ENCODE data around the gene HOXA7.
A peak's percentile ranks its signal among the peaks of the same experiment; 100 is the strongest.

HOXA7 gene

DNA sequence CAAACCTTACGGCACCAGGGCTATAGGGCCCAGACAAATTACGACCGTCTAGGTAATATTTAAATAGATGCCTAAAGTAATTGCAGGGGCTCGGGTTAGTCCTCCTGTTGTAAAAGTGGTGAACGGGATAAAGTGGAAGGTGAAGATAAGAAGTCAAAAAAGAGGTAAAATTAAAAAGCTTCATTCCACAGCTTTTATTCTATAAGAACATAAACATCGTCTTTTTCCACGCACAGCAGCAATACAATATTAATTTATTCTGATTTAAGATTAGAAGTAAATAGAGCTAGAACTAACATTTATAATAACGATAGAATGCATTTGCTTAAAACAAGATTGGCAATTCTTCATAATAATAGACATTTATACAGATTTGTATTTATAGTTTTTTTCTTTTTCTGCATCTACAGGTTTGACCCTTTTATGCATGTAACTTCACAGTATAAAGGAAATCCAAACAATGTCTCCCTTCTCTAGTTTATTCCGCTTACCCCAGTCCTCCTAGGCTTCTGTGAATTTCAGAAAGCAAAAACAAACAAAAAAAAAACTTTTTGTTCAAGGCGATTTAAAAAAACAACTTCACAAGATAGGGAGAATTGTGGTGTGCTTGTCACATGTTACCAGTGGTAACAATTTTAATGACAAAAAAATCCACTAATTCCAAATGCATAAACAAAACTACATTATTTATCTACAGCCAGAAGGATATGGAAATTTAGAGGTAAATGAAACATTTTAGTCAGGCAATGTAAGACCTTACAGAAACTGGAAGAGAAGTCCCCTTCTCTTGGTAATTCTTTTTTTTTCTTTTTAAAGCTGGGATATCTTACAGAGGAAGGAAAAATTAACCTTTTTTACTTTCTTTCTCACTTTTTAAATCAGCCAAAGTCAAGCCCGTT, 14.2 kb upstream of the HOXA7 start:
- peak in 1 of 2 experiments; percentile 44 for DNase-seq

DNA sequence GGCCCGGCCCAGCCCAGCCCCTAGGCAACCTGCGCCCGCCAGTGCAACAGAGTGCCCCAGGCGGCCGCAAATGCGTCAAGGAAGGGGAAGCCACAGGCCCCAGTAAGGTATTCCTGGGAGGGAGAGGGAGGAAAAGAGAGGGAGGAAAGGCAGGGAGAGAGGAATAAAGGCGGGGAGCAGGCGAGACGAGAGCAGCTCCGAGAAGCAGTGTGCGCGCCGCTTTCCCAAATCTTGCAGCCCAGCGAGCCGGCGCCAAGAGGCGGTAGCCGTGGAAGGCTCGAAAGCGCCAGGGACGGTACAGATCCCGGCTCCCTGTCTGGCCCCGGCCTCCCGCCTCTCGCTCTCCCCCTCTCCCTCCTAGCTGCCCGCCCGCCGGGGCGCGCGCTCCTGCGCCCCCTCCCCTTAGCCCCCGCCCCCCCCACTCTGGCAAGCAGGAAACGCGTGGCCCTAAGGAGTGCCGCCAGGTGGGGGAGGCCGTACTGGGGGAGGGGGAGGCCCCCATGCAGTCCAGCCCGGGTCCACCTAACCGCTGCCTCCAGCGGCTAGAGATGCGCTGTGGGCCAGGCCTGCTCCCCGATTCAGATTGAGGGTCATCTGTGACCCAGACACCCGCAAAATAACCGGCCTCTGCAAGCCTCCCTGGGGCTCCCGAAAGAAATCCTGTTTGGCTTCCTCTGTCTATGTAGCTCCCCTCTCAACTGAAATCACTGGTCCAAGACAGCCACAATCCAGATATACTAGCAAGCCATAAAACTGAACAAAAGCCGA, 13.4 kb upstream of the HOXA7 start:
- peak; percentile 47 to 61 for DNase-seq

DNA sequence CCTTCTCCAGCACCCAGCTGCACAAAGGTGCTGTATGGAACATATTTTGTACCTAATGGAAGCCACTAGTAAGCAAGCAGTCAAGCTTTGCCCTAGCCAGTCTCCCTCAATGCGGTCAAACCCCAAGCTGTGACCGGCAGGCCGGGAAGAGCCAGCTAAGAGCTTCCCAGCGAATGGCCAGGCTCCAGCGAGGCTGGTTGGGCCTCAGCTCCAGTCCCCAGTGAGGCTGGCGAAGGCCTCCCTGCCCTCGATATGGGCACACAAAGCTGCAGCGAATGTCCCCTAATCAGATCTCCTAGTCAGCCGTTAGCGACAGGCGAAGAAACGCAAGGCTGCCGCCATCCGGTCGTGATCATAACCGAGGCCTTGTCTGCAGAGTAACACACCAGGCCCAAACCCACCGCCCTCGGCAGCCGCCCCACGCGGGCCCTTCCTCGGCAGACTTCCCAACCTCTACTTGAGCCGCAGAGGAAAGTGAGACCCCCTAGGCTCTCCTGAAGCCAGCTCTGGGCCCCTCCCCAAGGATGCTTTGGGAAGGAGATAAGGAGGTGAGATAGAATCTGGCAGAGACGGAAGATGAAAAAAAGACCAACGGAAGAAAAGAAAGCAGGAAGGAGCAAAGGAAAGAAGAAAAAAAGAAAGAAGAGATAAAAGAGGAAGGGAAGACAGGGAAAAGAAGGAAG, 11.9 kb upstream of the HOXA7 start:
- peak in 1 of 2 experiments; percentile 38 for DNase-seq

DNA sequence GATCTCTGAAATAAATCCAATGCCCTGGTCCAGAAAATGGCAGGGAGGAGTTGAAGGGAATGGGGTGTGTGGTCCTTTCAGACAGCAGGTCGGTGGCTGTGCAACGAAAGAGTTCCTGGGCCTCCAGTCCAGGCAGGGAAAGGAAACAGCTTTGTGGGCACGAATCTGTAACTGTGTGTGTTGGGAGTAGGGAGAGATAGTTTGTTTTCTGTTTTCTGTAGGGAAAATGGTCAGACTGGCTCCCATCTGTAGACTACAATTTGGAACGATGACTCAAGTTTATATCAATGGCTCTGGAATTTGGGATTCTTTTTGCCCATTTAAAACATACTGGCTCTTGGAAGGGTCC, 11.4 kb upstream of the HOXA7 start:
- peak in 1 of 2 experiments; percentile 34 for DNase-seq

DNA sequence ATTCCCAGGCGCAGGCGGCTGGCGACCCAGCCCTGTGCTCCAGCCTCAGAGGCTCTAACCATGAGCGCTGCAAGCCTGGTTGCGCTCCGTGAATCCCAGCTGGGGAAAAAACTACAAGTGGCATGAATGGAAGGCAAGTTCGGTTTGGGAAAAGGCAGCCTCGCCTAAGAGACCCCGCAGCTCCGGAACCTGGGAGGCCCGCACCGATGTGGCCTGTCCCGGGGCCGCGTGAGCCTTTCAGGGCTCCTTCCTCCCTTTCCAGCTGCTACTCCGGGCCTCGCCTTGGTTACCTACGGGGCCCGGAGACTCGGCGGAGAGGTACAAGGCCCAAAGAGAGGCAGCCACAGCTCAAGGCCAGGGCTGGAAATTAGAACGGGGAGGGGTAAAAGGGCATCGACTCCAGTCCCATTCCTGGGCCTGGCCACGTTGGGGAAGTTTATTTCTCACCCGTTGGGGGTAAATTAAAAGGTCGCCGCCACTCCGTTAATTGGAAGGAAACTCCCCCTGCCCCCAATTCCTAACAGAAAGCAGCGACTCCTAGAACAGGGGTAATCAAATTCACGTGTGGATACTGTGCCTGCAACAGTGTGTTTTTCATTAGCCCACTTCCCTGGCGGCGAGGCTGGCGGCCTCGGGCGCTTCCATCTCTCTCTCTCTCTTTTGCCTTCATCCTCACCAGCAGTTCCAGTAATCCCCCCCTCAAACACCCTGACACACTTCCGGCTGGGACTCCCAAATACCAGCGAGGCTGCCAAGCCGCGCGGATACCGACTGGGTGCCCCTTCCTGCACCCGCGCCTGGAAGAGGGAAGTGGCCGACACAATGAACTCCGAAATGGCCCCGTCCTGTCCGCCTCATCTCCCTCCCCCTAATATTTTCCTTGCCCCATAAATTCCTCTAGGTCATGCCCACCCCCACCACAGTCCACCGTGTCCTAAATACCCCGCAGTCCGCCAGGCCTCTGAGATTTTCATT, 10.3 kb upstream of the HOXA7 start:
- no peak for DNase-seq

DNA sequence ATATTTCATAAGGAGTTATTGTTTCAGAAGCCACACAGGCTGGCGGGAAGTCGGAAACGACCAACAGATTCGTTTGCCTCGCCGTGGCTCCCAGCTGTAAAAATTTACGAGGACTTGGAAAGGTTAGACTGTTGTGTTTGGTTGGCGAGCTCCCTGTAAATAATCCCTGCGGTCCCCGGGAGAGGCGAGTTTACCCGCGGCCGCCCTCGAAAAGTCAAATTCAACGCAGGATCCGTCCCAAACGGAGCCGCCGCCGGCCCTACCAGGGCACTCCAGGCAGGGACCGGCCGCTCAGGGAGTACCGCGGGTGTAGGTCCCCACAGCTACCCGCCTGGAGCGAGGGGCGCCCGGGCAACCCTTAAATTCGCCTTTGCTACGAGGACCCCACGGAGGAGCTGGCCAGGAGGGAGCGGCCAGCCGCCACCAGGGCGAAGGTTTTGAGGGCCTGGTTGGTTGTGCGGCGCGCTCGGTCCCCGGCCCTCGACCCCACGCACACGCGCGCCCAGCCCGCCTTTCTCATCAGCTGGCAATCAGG, 9.6 kb upstream of the HOXA7 start:
- DNase-seq = no peak

DNA sequence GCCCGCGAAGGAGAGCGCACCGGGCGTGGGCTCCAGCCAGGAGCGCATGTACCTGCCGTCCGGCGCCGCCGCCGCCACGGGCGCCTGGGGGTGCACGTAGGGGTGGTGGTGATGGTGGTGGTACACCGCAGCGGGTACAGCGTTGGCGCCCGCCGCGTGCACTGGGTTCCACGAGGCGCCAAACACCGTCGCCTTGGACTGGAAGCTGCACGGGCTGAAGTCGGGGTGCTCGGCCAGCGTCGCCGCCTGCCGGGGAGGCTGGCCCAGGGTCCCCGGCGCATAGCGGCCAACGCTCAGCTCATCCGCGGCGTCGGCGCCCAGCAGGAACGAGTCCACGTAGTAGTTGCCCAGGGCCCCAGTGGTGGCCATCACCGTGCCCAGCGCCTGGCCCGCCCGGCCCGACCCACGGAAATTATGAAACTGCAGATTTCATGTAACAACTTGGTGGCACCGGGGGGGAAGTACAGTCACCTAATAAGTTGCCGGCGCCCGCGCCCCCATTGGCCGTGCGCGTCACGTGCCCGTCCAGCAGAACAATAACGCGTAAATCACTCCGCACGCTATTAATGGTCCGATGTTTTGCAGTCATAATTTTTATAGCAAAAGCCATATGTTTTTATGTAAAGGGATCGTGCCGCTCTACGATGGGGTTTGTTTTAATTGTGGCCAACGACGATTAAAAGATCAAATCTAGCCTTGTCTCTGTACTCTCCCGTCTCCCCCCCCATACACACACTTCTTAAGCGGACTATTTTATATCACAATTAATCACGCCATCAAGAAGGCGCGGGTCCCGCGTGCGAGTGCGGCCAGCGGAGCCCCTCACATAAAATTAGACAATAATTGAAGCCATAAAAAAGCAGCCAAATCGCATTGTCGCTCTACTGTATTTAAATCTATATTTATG, 8.9 kb upstream of the HOXA7 start, which contains the start of gene HOXA9:
Gene HOXA9, minus strand, starts transcription at position 449 of the 907 bp plus-strand sequence. Its CDS starts 80 bp downstream, at position 369.
- DNase-seq = no peak

DNA sequence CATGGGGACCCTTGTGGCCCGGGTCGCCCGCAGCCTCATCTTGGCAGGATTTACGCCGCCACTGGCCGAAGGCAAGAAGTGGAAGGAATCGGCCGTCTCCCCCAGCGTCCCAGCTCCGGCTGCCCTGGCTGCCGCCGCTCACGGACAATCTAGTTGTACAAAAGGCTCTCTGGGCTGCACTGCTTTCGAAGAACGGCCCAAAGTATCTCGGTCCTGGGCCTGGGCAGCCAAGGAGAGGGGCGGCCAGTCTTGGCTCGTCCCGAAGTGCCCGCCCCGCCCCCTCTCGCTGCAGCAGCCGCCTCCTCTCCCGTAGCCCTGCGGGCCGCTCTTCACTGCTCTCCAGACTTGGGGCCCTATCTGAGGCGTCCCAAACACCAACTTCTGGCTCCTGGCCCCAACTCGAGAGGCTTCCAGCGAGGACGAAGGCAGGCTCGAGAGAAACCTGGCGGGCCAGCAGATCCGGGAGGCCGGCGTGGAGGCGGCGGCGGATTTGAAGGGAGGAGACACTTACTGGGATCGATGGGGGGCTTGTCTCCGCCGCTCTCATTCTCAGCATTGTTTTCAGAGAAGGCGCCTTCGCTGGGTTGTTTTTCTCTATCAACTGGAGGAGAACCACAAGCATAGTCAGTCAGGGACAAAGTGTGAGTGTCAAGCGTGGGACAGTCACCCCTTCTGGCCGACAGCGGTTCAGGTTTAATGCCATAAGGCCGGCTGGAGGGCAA, 8.1 kb upstream of the HOXA7 start:
- no peak for DNase-seq

DNA sequence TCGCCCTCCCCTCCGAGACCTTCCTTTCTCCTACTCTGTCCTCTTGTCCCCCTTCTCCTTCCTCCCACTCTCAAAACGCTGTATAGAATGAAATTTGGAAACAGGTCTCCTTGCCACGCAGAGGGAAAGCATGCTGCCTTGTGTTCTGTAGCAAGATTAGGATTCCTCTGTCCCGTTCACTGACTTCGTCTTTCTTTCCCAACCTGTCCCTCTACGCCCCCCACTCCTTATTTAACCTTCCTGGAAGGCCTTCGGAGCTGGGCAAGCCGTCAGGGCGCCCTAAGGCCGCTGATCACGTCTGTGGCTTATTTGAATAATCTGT, 7.5 kb upstream of the HOXA7 start:
- DNase-seq = no peak

DNA sequence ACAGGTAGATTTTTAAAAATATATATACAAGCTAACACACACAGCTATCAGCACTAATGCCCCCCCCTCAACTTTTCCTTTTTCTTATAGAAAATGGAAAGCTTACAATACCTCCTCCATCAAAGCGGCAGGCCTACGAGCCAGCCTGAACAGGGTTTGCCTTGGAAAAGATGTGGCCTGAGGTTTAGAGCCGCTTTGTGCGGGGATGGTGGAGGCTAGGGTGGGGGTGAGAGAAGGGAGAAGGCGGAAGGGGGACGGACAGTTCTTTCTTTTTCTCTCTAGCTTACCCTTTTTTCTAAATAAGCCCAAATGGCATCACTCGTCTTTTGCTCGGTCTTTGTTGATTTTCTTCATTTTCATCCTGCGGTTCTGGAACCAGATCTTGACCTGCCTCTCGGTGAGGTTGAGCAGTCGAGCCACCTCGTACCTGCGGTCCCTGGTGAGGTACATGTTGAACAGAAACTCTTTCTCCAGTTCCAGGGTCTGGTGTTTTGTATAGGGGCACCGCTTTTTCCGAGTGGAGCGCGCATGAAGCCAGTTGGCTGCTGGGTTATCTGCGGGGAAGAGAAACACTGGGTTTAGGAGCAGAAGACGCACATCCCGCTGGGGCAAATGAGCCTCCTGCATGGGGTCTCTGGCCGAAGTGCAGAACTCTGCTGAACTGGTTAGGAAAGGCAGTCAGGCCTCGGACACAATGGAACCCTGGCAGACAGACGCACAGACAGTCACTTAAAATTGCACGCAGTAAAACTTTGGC, 7.0 kb upstream of the HOXA7 start:
- no peak for DNase-seq

DNA sequence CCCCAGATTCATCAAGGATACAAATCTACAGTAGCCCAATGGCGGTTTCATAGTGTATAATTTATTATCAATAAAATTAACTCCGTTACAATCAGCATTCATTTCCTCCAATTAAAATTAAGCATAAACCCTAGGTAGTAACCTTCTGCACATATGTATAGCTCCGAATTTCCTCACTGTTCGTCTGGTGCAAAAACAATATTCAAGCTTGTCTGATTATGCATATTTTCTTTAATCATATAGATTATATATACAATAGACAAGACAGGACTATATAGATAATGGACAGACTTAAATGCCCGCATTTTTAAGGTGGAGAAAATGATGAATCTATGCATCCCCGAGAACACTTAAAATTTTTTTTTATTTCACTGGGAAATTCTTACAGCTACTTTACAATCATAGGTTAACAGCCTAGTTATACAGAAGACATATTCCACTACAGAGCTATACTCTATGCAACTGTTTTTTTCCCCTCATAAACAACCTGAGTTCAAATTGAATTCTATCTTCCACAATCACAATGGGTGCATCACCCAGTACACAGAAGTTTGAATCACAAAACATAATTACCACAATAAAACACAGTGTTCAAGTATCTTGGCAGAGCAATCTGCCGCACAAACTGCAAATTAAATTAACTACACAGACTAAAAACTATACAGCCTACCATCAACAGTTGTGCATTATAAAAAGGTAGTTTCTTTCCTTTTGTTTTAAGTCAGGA, 6.2 kb upstream of the HOXA7 start:
- no peak for DNase-seq

DNA sequence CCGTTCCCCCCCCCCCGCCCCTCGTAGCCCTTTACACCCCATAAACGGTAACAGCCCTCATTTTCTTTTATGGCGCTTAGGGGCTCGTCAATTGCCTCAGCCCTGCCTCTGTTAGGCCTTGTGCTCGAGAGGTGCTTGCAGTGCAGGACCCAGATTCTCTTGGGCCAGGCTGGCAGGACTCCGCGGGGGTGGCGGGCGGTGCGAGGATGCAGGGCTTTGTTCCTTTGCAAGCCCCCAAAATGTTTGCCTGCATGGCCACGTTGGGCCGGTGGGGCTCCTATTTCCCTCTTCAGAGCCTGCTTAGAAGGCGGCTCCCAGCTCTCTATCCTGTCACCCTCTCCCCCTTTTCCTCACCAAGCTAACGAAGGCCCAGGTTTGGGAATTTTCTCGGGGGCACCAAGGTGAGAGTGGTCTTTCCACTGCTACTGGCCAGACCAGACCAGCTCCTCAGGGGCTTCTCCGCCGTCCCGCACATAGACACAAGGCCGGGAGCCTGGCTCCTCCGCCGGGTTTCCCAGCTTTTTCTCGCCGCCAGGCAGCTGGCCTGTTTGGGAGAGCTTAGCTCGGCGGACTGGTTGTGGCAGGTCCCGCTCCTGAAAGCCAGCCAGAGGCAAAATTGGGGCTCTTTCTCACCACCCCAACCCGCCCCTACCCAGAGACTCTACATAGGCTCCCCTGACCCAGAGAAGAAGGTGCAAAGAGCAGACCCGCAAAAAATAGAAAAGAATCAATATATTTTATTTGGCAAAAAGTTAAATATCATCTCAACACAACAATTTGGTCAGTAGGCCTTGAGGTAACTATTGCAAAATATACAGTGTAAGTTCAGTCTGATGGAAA, 5.5 kb upstream of the HOXA7 start:
- no peak for DNase-seq

DNA sequence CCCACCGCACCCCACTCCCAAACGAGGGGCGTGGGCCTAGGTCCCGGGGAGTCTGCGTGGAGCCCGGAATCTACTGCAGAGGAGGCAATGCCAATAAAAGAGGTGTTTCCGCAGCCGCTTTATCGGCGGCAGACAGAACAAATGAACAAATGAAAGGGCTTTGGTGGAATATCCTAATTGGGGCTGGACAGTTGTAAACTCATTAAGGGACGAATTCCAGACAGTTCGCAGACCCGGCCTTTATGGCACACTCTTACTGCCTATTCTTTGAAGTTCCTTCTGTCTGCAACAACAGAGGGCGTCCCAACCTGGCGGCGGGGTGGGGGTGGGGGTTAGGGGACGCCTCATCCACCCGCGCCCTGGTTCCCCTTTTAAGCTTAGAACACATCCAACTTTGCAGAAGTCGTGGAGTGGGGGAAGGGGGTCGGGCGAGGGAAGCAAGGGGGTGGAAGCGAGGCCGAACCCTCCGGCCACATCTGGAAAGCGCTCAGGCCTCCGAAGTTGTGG, 4.8 kb upstream of the HOXA7 start:
- no peak for DNase-seq

DNA sequence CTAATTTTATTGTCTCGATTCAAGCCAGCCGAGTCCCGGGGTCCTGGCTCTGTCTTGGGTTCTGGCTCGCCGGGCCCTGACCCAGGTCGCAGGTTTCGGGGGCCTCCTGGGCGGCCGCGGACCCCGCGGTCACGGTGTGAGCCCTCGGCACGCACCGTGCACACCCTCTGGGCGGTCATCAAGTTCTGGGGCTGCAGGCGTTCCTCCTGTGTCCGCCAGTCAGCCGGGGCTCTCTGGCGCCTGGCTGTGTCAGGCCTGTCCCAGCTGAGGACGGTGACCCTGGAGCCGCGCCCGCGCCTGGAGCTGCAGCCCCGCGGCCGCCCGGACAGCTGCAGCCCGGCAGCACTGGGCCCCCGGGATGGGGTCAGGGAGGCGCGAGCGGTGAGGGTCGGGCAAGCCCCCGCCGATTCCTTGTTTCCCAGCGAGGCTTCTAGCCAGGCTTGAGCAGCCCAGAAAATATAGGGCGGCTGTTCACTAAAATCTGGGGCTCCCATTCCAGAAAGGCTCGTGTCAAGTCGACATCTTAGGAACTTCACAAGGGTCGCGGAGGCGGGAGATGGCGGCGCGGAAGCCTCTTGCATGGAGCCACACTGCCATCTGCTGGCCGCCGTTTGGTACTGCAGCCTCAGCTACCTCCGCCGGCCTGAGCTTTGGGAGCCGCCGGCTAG, 4.2 kb upstream of the HOXA7 start:
- DNase-seq = peak; percentile 53 to 71

DNA sequence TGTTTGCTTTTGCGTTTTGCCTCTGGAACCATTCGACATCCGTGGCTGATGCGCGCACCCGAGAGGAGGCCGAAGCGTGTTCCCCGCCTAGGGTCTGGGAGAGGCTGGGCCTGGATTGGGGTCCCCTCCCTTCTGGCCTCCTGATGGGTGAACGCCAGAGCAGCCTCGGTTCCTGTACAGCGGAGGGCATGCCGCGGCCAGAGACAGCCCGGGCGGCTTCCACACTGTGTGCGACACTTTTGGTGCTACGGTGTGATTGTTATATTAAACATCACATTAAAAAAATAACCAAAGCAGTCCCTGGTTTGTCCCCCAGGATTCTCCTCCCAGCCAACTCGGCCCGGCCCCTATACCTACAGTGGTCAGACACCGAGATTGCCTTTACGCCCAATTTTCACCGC, 3.7 kb upstream of the HOXA7 start:
- DNase-seq = no peak

DNA sequence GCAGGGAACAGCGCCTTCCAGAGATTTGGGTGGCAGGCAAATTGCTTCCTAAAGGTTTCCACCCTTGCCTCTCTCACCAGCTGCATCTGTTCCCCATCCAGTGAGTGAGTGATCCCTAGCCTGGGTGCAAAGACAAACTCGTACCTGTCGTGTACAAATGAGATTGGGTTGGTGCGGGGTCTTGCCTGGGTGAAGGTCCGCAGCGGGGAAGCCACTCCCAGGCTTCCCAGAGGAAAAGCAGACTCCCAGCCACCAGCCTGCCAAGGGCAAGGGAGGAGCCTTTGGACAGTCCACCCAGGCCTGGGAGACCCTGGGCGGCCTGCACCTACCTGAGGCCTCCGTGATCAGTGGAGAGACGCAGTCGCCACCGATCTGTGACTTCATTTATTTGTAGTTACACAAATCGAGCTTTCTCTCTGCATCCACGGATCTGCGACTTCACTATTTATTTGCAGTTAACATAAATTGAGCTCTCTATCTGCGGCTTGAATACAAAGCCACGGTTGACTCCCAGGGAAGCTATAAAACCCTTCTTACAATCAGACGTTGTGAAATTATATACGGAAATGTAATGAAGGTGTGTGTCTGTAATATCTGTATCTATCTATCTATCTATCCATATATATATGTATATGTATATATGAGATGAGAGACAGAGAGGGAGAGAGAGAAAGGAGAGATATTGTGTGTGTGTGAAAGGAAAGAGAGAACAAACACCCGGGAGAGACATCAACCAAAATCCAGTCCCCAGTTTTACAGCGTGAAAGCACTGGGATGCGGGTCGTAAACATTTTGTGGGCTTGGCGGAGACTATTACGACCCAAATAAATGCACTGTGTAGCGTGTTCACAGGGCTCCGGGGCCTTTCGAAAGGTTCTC, 3.0 kb upstream of the HOXA7 start:
- no peak for DNase-seq
